HL-60 (cell line): ENCODE measurements around the gene ADAMTSL3.

ENCODE experiments used
- DNase-seq, 2 experiments: peaks; one replicate each; pipeline ENCODE4 v3.0.0-alpha.2; 2010 to 2020; ENCODE audit warnings: low read depth in 1 of 2, low spot score in 1 of 2
- H3K27ac ChIP-seq: fragments of 250-450 bp; sonication (Bioruptor Pico); replicated peaks from 2 replicates; pipeline ENCODE4 v1.5.1; 2020; ENCODE audit warnings: mild to moderate bottlenecking, moderate library complexity
- H3K27me3 ChIP-seq: fragments of 250-450 bp; sonication (Bioruptor Pico); 2 replicates; pipeline ENCODE4 v1.5.1; 2021; ENCODE audit warnings: mild to moderate bottlenecking, moderate library complexity; ENCODE audit not compliant: insufficient read depth, poor library complexity, severe bottlenecking
- H3K4me3 ChIP-seq: replicated peaks from 2 replicates; pipeline ENCODE4 v1.5.1; 2011; ENCODE audit warnings: mild to moderate bottlenecking, control low read depth, low read length; ENCODE audit not compliant: insufficient read depth
- GABPA ChIP-seq: IDR thresholded peaks from 2 replicates; pipeline ENCODE4 v1.6.1; 2012; ENCODE audit warnings: low read depth
- POLR2AphosphoS5 ChIP-seq: IDR thresholded peaks from 2 replicates; pipeline ENCODE4 v1.6.1; 2012; ENCODE audit warnings: low read depth
- REST ChIP-seq: IDR thresholded peaks from 2 replicates; pipeline ENCODE4 v1.6.1; 2012; ENCODE audit warnings: low read depth; ENCODE audit not compliant: insufficient replicate concordance
- SPI1 ChIP-seq: IDR thresholded peaks from 2 replicates; pipeline ENCODE4 v1.6.1; 2012; ENCODE audit warnings: low read depth, mild to moderate bottlenecking, borderline replicate concordance
- TF ChIP-seq, protein P1 (sequence below): IDR thresholded peaks from one replicate; pipeline ENCODE4 v1.5.1; 2011; ENCODE audit warnings: low read length, control low read depth, inconsistent platforms; ENCODE audit not compliant: insufficient read depth

ADAMTSL3 gene

GRCh38 chr15:83845230-83845629 lies 191.3 kb downstream of the ADAMTSL3 start:
- DNase-seq = no peak
- TF ChIP-seq REST (no peak), POLR2AphosphoS5 (no peak), SPI1 (no peak), GABPA (no peak)
- TF ChIP-seq, protein P1, sequence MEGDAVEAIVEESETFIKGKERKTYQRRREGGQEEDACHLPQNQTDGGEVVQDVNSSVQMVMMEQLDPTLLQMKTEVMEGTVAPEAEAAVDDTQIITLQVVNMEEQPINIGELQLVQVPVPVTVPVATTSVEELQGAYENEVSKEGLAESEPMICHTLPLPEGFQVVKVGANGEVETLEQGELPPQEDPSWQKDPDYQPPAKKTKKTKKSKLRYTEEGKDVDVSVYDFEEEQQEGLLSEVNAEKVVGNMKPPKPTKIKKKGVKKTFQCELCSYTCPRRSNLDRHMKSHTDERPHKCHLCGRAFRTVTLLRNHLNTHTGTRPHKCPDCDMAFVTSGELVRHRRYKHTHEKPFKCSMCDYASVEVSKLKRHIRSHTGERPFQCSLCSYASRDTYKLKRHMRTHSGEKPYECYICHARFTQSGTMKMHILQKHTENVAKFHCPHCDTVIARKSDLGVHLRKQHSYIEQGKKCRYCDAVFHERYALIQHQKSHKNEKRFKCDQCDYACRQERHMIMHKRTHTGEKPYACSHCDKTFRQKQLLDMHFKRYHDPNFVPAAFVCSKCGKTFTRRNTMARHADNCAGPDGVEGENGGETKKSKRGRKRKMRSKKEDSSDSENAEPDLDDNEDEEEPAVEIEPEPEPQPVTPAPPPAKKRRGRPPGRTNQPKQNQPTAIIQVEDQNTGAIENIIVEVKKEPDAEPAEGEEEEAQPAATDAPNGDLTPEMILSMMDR = no peak
- no peak overlapping the region for H3K27ac ChIP-seq
- no peaks in the 10 kb centered on the region for H3K27me3 ChIP-seq
- H3K4me3 ChIP-seq = no peak overlapping the region

- H3K27ac ChIP-seq = no peak overlapping the region
Measured at GRCh38 chr15:83846847-83847246, 192.9 kb downstream of the ADAMTSL3 start.

DNA sequence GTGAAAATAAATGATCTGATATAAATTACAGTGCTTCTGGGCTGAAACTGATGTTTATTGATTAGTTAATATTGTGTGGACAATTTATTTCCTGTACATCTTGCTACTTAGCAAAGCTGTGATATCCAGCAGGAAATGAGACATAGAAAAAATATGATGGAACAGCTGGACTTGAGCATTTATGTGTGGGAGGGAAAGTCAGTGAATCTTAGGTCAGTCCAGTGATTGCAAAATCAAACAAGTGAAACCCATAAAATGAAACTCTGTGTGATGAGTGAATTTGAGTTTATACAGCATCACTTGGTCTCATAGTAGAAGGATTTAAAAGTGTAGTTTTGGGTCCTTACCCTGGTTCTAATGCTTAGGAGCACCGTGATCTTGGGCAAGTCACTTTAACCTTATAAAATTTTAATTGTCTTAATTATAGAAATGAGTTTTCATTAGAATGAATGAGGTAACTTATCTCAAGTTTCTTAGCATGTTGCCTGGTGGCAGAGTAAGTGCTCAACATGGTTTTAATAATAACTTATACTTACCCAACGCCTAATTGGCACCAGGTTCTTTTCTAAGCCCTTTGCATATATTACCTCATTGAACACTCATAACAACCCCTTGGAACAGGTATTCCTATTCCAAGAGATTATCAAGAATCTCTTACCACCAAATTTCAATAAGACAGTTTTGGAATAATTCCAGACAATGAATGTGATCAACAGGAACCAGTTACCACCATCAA lies 194.6 kb downstream of the ADAMTSL3 start:
- H3K27me3 ChIP-seq = no peaks in the 10 kb centered on the region
- no peak for DNase-seq
- no peak overlapping the region for H3K27ac ChIP-seq
- H3K4me3 ChIP-seq = no peak overlapping the region
- TF ChIP-seq SPI1 (no peak), REST (no peak), POLR2AphosphoS5 (no peak), GABPA (no peak)
- TF ChIP-seq, protein P1 = no peak

More at GRCh38 chr15:83846847-83847246, 192.9 kb downstream of the ADAMTSL3 start:
- TF ChIP-seq POLR2AphosphoS5 (no peak), GABPA (no peak), SPI1 (no peak), REST (no peak)
- TF ChIP-seq, protein P1 = no peak
- DNase-seq = no peak
- H3K27me3 ChIP-seq = no peaks in the 10 kb centered on the region
- H3K4me3 ChIP-seq = no peak overlapping the region
